Activated CD8-positive, alpha-beta T cell treated with anti-CD3 and anti-CD28 coated beads for 36 hours (primary cell): ENCODE results near the gene FOXP1. TPM values are rescaled to one million over a fixed set of nuclear protein-coding genes. Genes with fewer than 3 reads are reported as not detected.

Source experiments
- ATAC-seq: fragments of 200-7000 bp; cut with Tn5 transposase; one replicate; pipeline ENCODE4 v1.10.0; 2021; ENCODE audit warnings: mild to moderate bottlenecking, moderate library complexity
- CTCF ChIA-PET: fragments of 350-600 bp; sonication (Branson Sonifier 250); formaldehyde crosslinking; loops from one replicate; lab custom pipeline; 2021; ENCODE audit warnings: antibody characterized with exemption; lab: Charles Lee
- POLR2A ChIA-PET: fragments of 350-600 bp; sonication (Branson Sonifier 250); formaldehyde crosslinking; loops from one replicate; lab custom pipeline; 2021; ENCODE audit warnings: antibody characterized with exemption; lab: Charles Lee
- DNase-seq: peaks from one replicate; pipeline ENCODE4 v3.0.0-alpha.2; 2020
- H3K27ac Mint-ChIP-seq: one replicate; pipeline ENCODE4 v1.8.0; 2021; ENCODE audit warnings: mild to moderate bottlenecking, mixed read lengths
- H3K27me3 Mint-ChIP-seq: one replicate; pipeline ENCODE4 v1.8.0; 2021; ENCODE audit warnings: mixed read lengths
- H3K36me3 Mint-ChIP-seq: one replicate; pipeline ENCODE4 v1.8.0; 2021; ENCODE audit warnings: low read depth, mixed read lengths
- H3K4me1 Mint-ChIP-seq: one replicate; pipeline ENCODE4 v1.8.0; 2021; ENCODE audit warnings: low read depth, mixed read lengths
- H3K4me3 Mint-ChIP-seq: one replicate; pipeline ENCODE4 v1.8.0; 2021; ENCODE audit warnings: mild to moderate bottlenecking, moderate library complexity, mixed read lengths
- H3K9me3 Mint-ChIP-seq: one replicate; pipeline ENCODE4 v1.8.0; 2021; ENCODE audit warnings: mixed read lengths
- intact Hi-C: fragments of 100-400 bp; cut with micrococcal nuclease; formaldehyde crosslinking; loops from one replicate; pipeline ENCODE4 v1.10.0; 2022
- total RNA-seq, 2 experiments: library from RNA; stranded (reverse); gene quantifications; one replicate each; pipeline ENCODE4 v1.2.3, GENCODE V29; 2021
- TF ChIP-seq, protein P1 (sequence below): fragments of 200-600 bp; IDR thresholded peaks from one replicate; pipeline ENCODE4 v1.8.0; 2022; ENCODE audit warnings: antibody characterized with exemption, mild to moderate bottlenecking

FOXP1 gene
- total RNA-seq, 2 experiments from 2014 or later: 145 to 153 TPM

DNA sequence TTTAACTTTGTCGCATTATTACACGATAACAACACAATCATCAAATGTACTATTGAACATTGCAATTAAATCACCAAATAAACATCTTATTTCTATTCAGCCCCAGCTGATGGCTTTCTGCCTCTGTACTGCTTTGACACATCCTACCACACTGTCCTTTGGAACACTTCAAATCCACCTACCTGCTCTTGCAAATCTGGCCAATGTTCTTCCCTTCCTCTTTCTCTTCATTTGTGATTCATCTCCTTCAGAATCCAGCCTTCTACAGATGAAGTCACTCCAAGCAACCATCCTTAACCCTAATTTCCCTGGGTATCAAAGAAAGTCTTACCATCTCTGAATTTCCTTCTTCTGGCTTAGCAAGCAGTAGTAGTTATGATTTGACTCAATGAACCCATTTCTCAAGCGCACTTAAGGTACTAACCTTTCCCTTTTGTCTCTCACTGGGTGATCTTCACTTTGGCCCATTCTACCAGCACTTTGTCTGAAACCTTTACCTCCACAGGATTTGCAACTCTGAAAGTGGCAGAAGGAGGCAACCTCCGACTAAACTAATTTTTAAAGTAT is 502.9 kb downstream of the FOXP1 start:
- ATAC-seq: peak; percentile 28
- H3K27me3 Mint-ChIP-seq: no peaks in the 10 kb centered on the region

DNA sequence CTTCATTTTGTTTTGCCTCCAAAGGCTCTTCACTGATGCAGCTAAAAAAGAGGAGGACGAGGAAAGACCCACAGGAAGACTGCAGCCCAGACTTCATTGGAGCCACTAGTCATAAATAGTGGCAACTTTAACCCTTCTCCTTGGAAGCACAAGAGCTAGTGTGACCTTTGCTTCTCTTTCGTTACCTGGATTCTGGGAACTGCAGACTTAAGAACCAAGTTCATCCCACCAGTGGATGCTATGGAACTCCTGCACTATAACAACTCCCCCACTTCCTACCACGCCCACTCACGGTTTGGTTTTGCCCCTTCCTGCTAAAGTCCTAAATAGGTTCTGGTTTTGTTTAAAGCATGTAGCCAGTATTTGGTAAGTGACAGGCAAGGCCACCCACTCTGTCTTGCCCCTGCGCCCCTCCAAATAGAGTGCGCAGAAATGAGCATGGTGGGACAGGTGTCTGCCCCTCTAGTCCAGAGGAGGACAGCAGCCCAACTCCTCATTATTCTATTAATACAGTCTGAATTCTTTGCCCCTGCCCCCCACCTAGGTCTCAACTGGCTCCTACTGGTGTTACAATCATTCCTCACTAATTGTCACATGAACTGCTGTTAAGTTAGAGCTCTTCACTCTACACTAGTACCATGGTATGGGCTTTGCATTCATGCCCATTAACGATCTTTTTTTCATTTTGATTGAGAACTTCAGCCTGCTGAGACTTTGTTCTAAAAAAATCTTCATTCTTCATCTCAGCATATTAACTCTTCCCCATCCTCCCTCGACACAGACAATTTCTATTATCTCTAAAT is 504.6 kb downstream of the FOXP1 start:
- POLR2A ChIA-PET: interaction anchor here (0.5 to 2.1 kb wide), 5 partner anchors 11 to 222 kb away, joined by 3 to 6 read pairs (median 3); no protein-coding TSS in a partner anchor
- Mint-ChIP-seq H3K27ac (peak overlapping the region; percentile 76), H3K9me3 (no peaks in the 10 kb centered on the region), H3K4me1 (peaks cover 92% of the 10 kb centered on the region), H3K4me3 (peak overlapping the region; percentile 46), H3K27me3 (no peaks in the 10 kb centered on the region), H3K36me3 (peaks cover 59% of the 10 kb centered on the region)
- intact Hi-C loops: no loop called here
- no peak for DNase-seq
- CTCF ChIA-PET: interaction anchor here (0.9 to 3.5 kb wide), 2 partner anchors 10 to 528 kb away, joined by 3 to 18 read pairs; no protein-coding TSS in a partner anchor
- ATAC-seq: no peak
- TF ChIP-seq, protein P1, sequence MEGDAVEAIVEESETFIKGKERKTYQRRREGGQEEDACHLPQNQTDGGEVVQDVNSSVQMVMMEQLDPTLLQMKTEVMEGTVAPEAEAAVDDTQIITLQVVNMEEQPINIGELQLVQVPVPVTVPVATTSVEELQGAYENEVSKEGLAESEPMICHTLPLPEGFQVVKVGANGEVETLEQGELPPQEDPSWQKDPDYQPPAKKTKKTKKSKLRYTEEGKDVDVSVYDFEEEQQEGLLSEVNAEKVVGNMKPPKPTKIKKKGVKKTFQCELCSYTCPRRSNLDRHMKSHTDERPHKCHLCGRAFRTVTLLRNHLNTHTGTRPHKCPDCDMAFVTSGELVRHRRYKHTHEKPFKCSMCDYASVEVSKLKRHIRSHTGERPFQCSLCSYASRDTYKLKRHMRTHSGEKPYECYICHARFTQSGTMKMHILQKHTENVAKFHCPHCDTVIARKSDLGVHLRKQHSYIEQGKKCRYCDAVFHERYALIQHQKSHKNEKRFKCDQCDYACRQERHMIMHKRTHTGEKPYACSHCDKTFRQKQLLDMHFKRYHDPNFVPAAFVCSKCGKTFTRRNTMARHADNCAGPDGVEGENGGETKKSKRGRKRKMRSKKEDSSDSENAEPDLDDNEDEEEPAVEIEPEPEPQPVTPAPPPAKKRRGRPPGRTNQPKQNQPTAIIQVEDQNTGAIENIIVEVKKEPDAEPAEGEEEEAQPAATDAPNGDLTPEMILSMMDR: no peak

More for the DNA sequence above, 502.9 kb downstream of the FOXP1 start:
- POLR2A ChIA-PET: interaction anchor here (0.6 to 2.1 kb wide), 7 partner anchors 12 to 314 kb away, joined by 3 to 6 read pairs (median 3); no protein-coding TSS in a partner anchor
- TF ChIP-seq, protein P1: no peak
- CTCF ChIA-PET: interaction anchor here (1.2 to 3.5 kb wide), 3 partner anchors 11 to 43 kb away, joined by 3 to 18 read pairs (median 4); no protein-coding TSS in a partner anchor
- no peak for DNase-seq
- no peaks in the 10 kb centered on the region for H3K9me3 Mint-ChIP-seq
- peaks cover 56% of the 10 kb centered on the region for H3K36me3 Mint-ChIP-seq
- peak overlapping the region; percentile 76 for H3K27ac Mint-ChIP-seq
- intact Hi-C loops: loop anchor here (2.0 to 10.0 kb wide), 5 partner anchors 14 to 414 kb away; no protein-coding TSS in a partner anchor
- H3K4me1 Mint-ChIP-seq: peaks cover 92% of the 10 kb centered on the region
- H3K4me3 Mint-ChIP-seq: peak overlapping the region; percentile 46

GRCh38 chr3:71078199-71078598 is 505.3 kb downstream of the FOXP1 start:
- no peak for ATAC-seq
- Mint-ChIP-seq H3K27me3 (no peaks in the 10 kb centered on the region), H3K4me1 (peaks cover 92% of the 10 kb centered on the region), H3K9me3 (no peaks in the 10 kb centered on the region), H3K4me3 (peak overlapping the region; percentile 46), H3K27ac (peak overlapping the region; percentile 76), H3K36me3 (peaks cover 63% of the 10 kb centered on the region)
- TF ChIP-seq, protein P1: no peak
- ChIA-PET CTCF (interaction anchor here (3.5 kb wide), 1 partner anchor 9 kb away, joined by 18 read pairs; no protein-coding TSS in a partner anchor), POLR2A (interaction anchor here (0.7 to 2.0 kb wide), 5 partner anchors 10 to 223 kb away, joined by 3 to 6 read pairs (median 4); no protein-coding TSS in a partner anchor)
- no peak for DNase-seq
- intact Hi-C loops: no loop called here

DNA sequence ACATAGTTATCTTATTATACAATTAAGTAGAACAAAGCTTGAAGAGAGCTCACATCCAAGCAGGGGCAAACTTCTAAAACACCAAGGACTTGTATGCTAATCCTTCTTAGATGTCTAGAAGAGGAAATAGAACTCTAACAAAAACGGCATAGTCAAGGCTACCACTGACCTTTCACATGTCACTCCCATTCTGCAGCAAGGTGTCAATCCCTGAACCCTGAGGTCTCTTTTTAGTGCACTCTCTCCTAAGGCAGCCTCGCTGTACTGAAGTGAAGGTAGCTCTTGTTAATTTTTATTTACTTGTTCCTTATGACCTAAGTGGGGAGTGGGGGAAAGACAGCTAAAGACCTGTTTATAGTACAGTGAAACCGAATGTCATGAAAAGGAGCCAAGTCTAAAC is 506.5 kb downstream of the FOXP1 start:
- no peaks in the 10 kb centered on the region for H3K9me3 Mint-ChIP-seq
- H3K27me3 Mint-ChIP-seq: no peaks in the 10 kb centered on the region
- no peak for DNase-seq
- CTCF ChIA-PET: interaction anchor here (1.2 kb wide), 1 partner anchor 10 kb away, joined by 3 read pairs; no protein-coding TSS in a partner anchor
- TF ChIP-seq, protein P1: no peak
- H3K4me3 Mint-ChIP-seq: no peak overlapping the region
- H3K27ac Mint-ChIP-seq: peak overlapping the region; percentile 76
- no peak for ATAC-seq
- POLR2A ChIA-PET: interaction anchor here (0.7 to 2.0 kb wide), 3 partner anchors 9 to 84 kb away, joined by 3 to 6 read pairs (median 3); no protein-coding TSS in a partner anchor
- intact Hi-C loops: no loop called here
- peaks cover 94% of the 10 kb centered on the region for H3K4me1 Mint-ChIP-seq
- H3K36me3 Mint-ChIP-seq: peaks cover 57% of the 10 kb centered on the region
